SU-DHL-6 (cell line): ENCODE results near the gene ABCC4.

ENCODE experiments used
- H2AFZ ChIP-seq: fragments of 200-600 bp; sonication (generic); 2 replicates; pipeline ENCODE4 v1.6.1; 2014; ENCODE audit warnings: low read depth, mild to moderate bottlenecking, moderate library complexity, mixed read lengths, antibody characterized with exemption, low read length; ENCODE audit not compliant: severe bottlenecking
- H3F3A ChIP-seq: fragments of 200-600 bp; shearing (Covaris generic); 2 replicates; pipeline ENCODE4 v1.6.0; 2016; ENCODE audit warnings: antibody characterized with exemption, mild to moderate bottlenecking; ENCODE audit not compliant: insufficient read depth
- H3K27ac ChIP-seq: fragments of 200-600 bp; sonication (generic); 2 replicates; pipeline ENCODE4 v1.5.1; 2016; ENCODE audit warnings: low read depth, mild to moderate bottlenecking, low read length, moderate library complexity, mixed read lengths
- H3K27me3 ChIP-seq: fragments of 200-600 bp; sonication (generic), shearing (Covaris generic); 2 replicates; pipeline ENCODE4 v1.6.0; 2014; ENCODE audit warnings: mild to moderate bottlenecking, low read length
- H3K36me3 ChIP-seq: fragments of 200-600 bp; sonication (generic); 2 replicates; pipeline ENCODE4 v1.6.1; 2014; ENCODE audit warnings: mild to moderate bottlenecking, low read length, mixed read lengths
- H3K4me2 ChIP-seq: fragments of 300-600, 200-600 bp; shearing (Covaris generic), sonication (generic); 2 replicates; pipeline ENCODE4 v1.6.0; 2014; ENCODE audit warnings: low read length, low read depth, mild to moderate bottlenecking; ENCODE audit not compliant: poor library complexity, severe bottlenecking
- H3K4me3 ChIP-seq: fragments of 200-600 bp; sonication (generic); 2 replicates; pipeline ENCODE4 v1.5.1; 2014; ENCODE audit warnings: antibody characterized with exemption, low read length, mild to moderate bottlenecking, mixed read lengths; ENCODE audit not compliant: insufficient read depth, poor library complexity, severe bottlenecking
- H3K79me2 ChIP-seq: fragments of 200-600 bp; sonication (generic); 2 replicates; pipeline ENCODE4 v1.6.1; 2014; ENCODE audit warnings: mild to moderate bottlenecking, low read length, moderate library complexity; ENCODE audit not compliant: insufficient read depth
- H3K9ac ChIP-seq: fragments of 200-600 bp; sonication (generic); 2 replicates; pipeline ENCODE4 v1.7.0; 2014; ENCODE audit warnings: mild to moderate bottlenecking, low read length
- H3K9me2 ChIP-seq: fragments of 200-600 bp; sonication (generic); replicated peaks from 2 replicates; pipeline ENCODE4 v1.6.1; 2014; ENCODE audit warnings: low read length; ENCODE audit not compliant: insufficient read depth
- H3K9me3 ChIP-seq: fragments of 200-600 bp; sonication (generic); 2 replicates; pipeline ENCODE4 v1.6.1; 2014; ENCODE audit warnings: low read length, mixed read lengths; ENCODE audit not compliant: insufficient read depth
- H4K20me1 ChIP-seq: fragments of 200-600 bp; sonication (generic); 2 replicates; pipeline ENCODE4 v1.6.1; 2014; ENCODE audit warnings: low read depth, mild to moderate bottlenecking, antibody characterized with exemption, low read length, moderate library complexity, mixed read lengths
- CTCF ChIP-seq: fragments of 200-600 bp; sonication (generic); IDR thresholded peaks from one replicate; pipeline ENCODE4 v1.5.1; 2017; ENCODE audit warnings: antibody characterized with exemption, mild to moderate bottlenecking, low read length, moderate library complexity; ENCODE audit not compliant: insufficient read depth, poor library complexity, severe bottlenecking
- EZH2phosphoT487 ChIP-seq: fragments of 200-600 bp; sonication (generic), shearing (Covaris generic); conservative IDR thresholded peaks from 2 replicates; pipeline ENCODE4 v1.6.1; 2018; ENCODE audit warnings: mild to moderate bottlenecking, antibody characterized with exemption, low read length, moderate library complexity, mixed read lengths

The ABCC4 gene

GRCh38 chr13:95033890-95034289 is 267.4 kb downstream of the ABCC4 start:
- H3F3A ChIP-seq: no peaks in the 10 kb centered on the region
- no peak overlapping the region for H3K4me2 ChIP-seq
- H3K79me2 ChIP-seq: no peaks in the 10 kb centered on the region
- H3K27me3 ChIP-seq: no peaks in the 10 kb centered on the region
- no peak overlapping the region for H2AFZ ChIP-seq
- H3K9me2 ChIP-seq: no peaks in the 10 kb centered on the region
- no peaks in the 10 kb centered on the region for H3K9me3 ChIP-seq
- no peak overlapping the region for H3K4me3 ChIP-seq
- H3K36me3 ChIP-seq: no peaks in the 10 kb centered on the region
- no peak for TF ChIP-seq EZH2phosphoT487
- no peaks in the 10 kb centered on the region for H4K20me1 ChIP-seq
- H3K27ac ChIP-seq: no peak overlapping the region
- no peak overlapping the region for H3K9ac ChIP-seq

- Histone ChIP-seq H3F3A (no peaks in the 10 kb centered on the region), H3K9ac (no peak overlapping the region), H3K27me3 (no peaks in the 10 kb centered on the region), H3K36me3 (no peaks in the 10 kb centered on the region), H3K4me2 (no peak overlapping the region), H2AFZ (no peak overlapping the region), H3K79me2 (no peaks in the 10 kb centered on the region), H4K20me1 (no peaks in the 10 kb centered on the region), H3K27ac (no peak overlapping the region), H3K4me3 (no peak overlapping the region), H3K9me3 (no peaks in the 10 kb centered on the region), H3K9me2 (no peaks in the 10 kb centered on the region)
- no peak for TF ChIP-seq EZH2phosphoT487
- no peak for TF ChIP-seq CTCF
These were observed 269.1 kb downstream of the ABCC4 start for GRCh38 chr13:95032121-95032520.

GRCh38 chr13:95030821-95031343 is 270.4 kb downstream of the ABCC4 start:
- no peak overlapping the region for H3K9ac ChIP-seq
- no peaks in the 10 kb centered on the region for H3K36me3 ChIP-seq
- H3F3A ChIP-seq: no peaks in the 10 kb centered on the region
- no peak overlapping the region for H3K4me3 ChIP-seq
- no peaks in the 10 kb centered on the region for H3K9me2 ChIP-seq
- no peaks in the 10 kb centered on the region for H3K9me3 ChIP-seq
- H4K20me1 ChIP-seq: no peaks in the 10 kb centered on the region
- H3K4me2 ChIP-seq: no peak overlapping the region
- H3K27ac ChIP-seq: no peak overlapping the region
- TF ChIP-seq CTCF: no peak
- TF ChIP-seq EZH2phosphoT487: no peak
- no peaks in the 10 kb centered on the region for H3K79me2 ChIP-seq
- no peaks in the 10 kb centered on the region for H3K27me3 ChIP-seq
- no peak overlapping the region for H2AFZ ChIP-seq

GRCh38 chr13:95027638-95028037 is 273.6 kb downstream of the ABCC4 start:
- H3K27ac ChIP-seq: no peak overlapping the region
- H3K9me3 ChIP-seq: no peaks in the 10 kb centered on the region
- H3F3A ChIP-seq: no peaks in the 10 kb centered on the region
- no peak overlapping the region for H2AFZ ChIP-seq
- H4K20me1 ChIP-seq: no peaks in the 10 kb centered on the region
- TF ChIP-seq CTCF (no peak), EZH2phosphoT487 (no peak)
- H3K27me3 ChIP-seq: no peaks in the 10 kb centered on the region
- H3K9me2 ChIP-seq: no peaks in the 10 kb centered on the region
- H3K36me3 ChIP-seq: no peaks in the 10 kb centered on the region
- no peak overlapping the region for H3K4me3 ChIP-seq
- no peaks in the 10 kb centered on the region for H3K79me2 ChIP-seq
- H3K9ac ChIP-seq: no peak overlapping the region
- H3K4me2 ChIP-seq: no peak overlapping the region
